Measurements from ENCODE around the gene RHBDL1.

DNA sequence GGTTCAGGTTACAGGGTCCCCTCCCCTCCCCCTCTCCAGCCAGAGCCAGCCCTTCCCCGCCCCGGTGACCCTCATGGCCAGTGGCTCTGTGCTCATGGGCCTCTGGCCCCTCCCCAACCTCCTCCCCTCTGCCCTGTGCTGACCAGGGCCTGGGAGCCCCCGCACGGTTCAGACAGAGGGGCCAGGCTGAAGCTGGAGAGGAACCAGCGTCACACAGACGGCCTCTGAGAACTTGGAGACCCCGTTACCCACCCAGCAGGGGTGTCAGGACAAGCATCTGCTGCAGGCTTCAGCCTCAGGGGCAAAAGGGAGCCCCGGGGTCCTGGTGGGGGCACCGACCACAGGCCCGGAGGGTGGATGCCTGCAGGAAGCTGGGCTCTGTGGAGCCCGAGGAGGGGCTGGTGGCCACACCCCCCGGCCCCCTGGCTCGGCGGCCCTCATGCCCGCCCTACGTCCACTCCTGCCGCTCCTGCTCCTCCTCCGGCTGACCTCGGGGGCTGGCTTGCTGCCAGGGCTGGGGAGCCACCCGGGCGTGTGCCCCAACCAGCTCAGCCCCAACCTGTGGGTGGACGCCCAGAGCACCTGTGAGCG, 44.6 kb upstream of the RHBDL1 start, which contains the start of gene WFIKKN1:
- TF ChIP-seq POLR2A (IDR thresholded peaks at IDR 0.05) (no peak), CTCF (IDR thresholded peaks at IDR 0.05) (no peak)
